HCT116 (cell line): ENCODE measurements around the gene MIEF2. TPM values are rescaled to one million over a fixed set of nuclear protein-coding genes. Genes with fewer than 3 reads are reported as not detected.

Experiments used
- ATAC-seq: fragments of 200-7000 bp; cut with Tn5 transposase; 2 replicates; pipeline ENCODE4 v1.9.1; 2020; ENCODE audit warnings: mild to moderate bottlenecking, moderate library complexity
- BruUV-seq: library from RNA; stranded (reverse); fragments of 400-500 nt; replicated peaks from 2 replicates; lab custom pipeline; 2021; lab: Mats Ljungman, UMichigan
- CTCF ChIA-PET: fragments of 300-600 bp; sonication (Branson Sonifier 250); formaldehyde crosslinking; loops from one replicate; lab custom pipeline; 2021; ENCODE audit warnings: antibody characterized with exemption; lab: Charles Lee
- POLR2A ChIA-PET: fragments of 300-600, 350-600 bp; sonication (Branson Sonifier 250); formaldehyde crosslinking; loops from one replicate; lab custom pipeline; 2021; ENCODE audit warnings: antibody characterized with exemption; lab: Charles Lee
- RAD21 ChIA-PET, 2 experiments: fragments of 300-600 bp; sonication (Branson Sonifier 250); formaldehyde crosslinking; loops; one replicate each; lab custom pipeline; 2023; ENCODE audit warnings: low total read pairs in 2 of 2; ENCODE audit not compliant: uncharacterized antibody in 2 of 2, unreplicated experiment in 2 of 2, low non-redundant PET in 1 of 2; lab: Charles Lee
- DNase-seq: peaks from one replicate; pipeline ENCODE4 v3.0.0-alpha.2; 2010; ENCODE audit warnings: low read depth, low spot score
- H2AFZ ChIP-seq: fragments of 200-600 bp; shearing (Covaris generic), sonication (generic); 2 replicates; pipeline ENCODE4 v1.6.1; 2017; ENCODE audit warnings: low read depth, mixed run types, mixed read lengths, antibody characterized with exemption, low read length; ENCODE audit not compliant: poor library complexity, severe bottlenecking
- H3K27ac ChIP-seq: 2 replicates; pipeline ENCODE4 v1.5.1; 2012; ENCODE audit warnings: low read depth, low read length
- H3K27me3 ChIP-seq: fragments of 200-600 bp; sonication (generic); 2 replicates; pipeline ENCODE4 v1.6.1; 2016; ENCODE audit warnings: mixed run types, low read length, mixed read lengths; ENCODE audit not compliant: insufficient read depth
- H3K36me3 ChIP-seq, 2 experiments: fragments of 200-500 bp in 1 of 2; fragments of 200-600 bp in 1 of 2; sonication (Bioruptor generic) in 1 of 2; sonication (generic) in 1 of 2; 2 replicates each; pipeline versions ENCODE4 v1.5.1 to v1.6.1; 2014 to 2016; ENCODE audit warnings: low read length in 2 of 2, inconsistent platforms in 1 of 2, mixed read lengths in 1 of 2, mixed run types in 1 of 2; ENCODE audit not compliant: insufficient read depth in 2 of 2, control insufficient read depth in 1 of 2
- H3K4me1 ChIP-seq, 2 experiments: fragments of 200-600 bp in 1 of 2; sonication (generic) in 1 of 2; 2 replicates each; pipeline versions ENCODE4 v1.5.1 to v1.6.1; 2012 to 2017; ENCODE audit warnings: low read length in 2 of 2, inconsistent platforms in 1 of 2, mild to moderate bottlenecking in 1 of 2, mixed read lengths in 1 of 2, mixed run types in 1 of 2, moderate library complexity in 1 of 2; ENCODE audit not compliant: insufficient read depth in 2 of 2, control insufficient read depth in 1 of 2
- H3K4me2 ChIP-seq: fragments of 200-600 bp; sonication (generic); 2 replicates; pipeline ENCODE4 v1.6.1; 2017; ENCODE audit warnings: mixed run types, low read length, mixed read lengths
- H3K4me3 ChIP-seq, 2 experiments: fragments of 200-600 bp in 1 of 2; sonication (generic) in 1 of 2; replicated peaks in 1 of 2; 2 replicates each; pipeline ENCODE4 v1.5.1; 2011 to 2016; ENCODE audit warnings: low read length in 2 of 2, control low read depth in 1 of 2, low read depth in 1 of 2, mild to moderate bottlenecking in 1 of 2, mixed read lengths in 1 of 2, mixed run types in 1 of 2
- H3K79me2 ChIP-seq: fragments of 200-600 bp; sonication (generic); 2 replicates; pipeline ENCODE4 v1.6.1; 2017; ENCODE audit warnings: mild to moderate bottlenecking, mixed run types, low read length, moderate library complexity, mixed read lengths; ENCODE audit not compliant: insufficient read depth
- H3K9ac ChIP-seq: fragments of 200-600 bp; sonication (generic); 2 replicates; pipeline ENCODE4 v1.6.1; 2016; ENCODE audit warnings: low read length, mixed read lengths
- H3K9me2 ChIP-seq: fragments of 200-600 bp; sonication (generic), shearing (Covaris generic); 2 replicates; pipeline ENCODE4 v1.6.1; 2017; ENCODE audit warnings: mixed run types, mild to moderate bottlenecking, moderate library complexity; ENCODE audit not compliant: insufficient read depth
- H3K9me3 ChIP-seq, 2 experiments: fragments of 200-500 bp in 1 of 2; fragments of 200-600 bp in 1 of 2; sonication (Bioruptor generic) in 1 of 2; sonication (generic) in 1 of 2; 2 replicates each; pipeline ENCODE4 v1.6.1; 2014 to 2017; ENCODE audit warnings: low read length in 2 of 2, mixed read lengths in 2 of 2, inconsistent platforms in 1 of 2, low read depth in 1 of 2, mild to moderate bottlenecking in 1 of 2, mixed run types in 1 of 2, moderate library complexity in 1 of 2; ENCODE audit not compliant: control insufficient read depth in 1 of 2, insufficient read depth in 1 of 2
- H4K20me1 ChIP-seq: fragments of 200-600 bp; sonication (generic), shearing (Covaris generic); 2 replicates; pipeline ENCODE4 v1.6.1; 2017; ENCODE audit warnings: mixed run types, mild to moderate bottlenecking, moderate library complexity; ENCODE audit not compliant: insufficient read depth
- CTCF ChIP-seq, 3 experiments: fragments of 200-600 bp in 1 of 3; sonication (generic) in 1 of 3; IDR thresholded peaks in 2 of 3; conservative IDR thresholded peaks in 1 of 3; 2 replicates each; pipeline ENCODE4 v1.5.1; 2012 to 2017; ENCODE audit warnings: low read depth in 2 of 3, low read length in 2 of 3, antibody characterized with exemption in 1 of 3, borderline replicate concordance in 1 of 3, control low read depth in 1 of 3, mild to moderate bottlenecking in 1 of 3, mixed read lengths in 1 of 3, mixed run types in 1 of 3, moderate library complexity in 1 of 3; ENCODE audit not compliant: insufficient read depth in 1 of 3
- FOSL1 ChIP-seq: IDR thresholded peaks from 2 replicates; pipeline ENCODE4 v1.6.1; 2012; ENCODE audit warnings: low read depth
- JUND ChIP-seq: IDR thresholded peaks from 2 replicates; pipeline ENCODE4 v1.6.1; 2012
- MAX ChIP-seq: IDR thresholded peaks from 2 replicates; pipeline ENCODE4 v1.6.1; 2012
- POLR2AphosphoS5 ChIP-seq: IDR thresholded peaks from 2 replicates; pipeline ENCODE4 v1.6.1; 2011; ENCODE audit warnings: mild to moderate bottlenecking, low read depth, low read length, moderate library complexity
- SIN3A ChIP-seq: IDR thresholded peaks from 2 replicates; pipeline ENCODE4 v1.6.1; 2012; ENCODE audit warnings: low read depth
- SP1 ChIP-seq: IDR thresholded peaks from 2 replicates; pipeline ENCODE4 v1.6.1; 2012; ENCODE audit warnings: low read depth
- YY1 ChIP-seq: IDR thresholded peaks from 2 replicates; pipeline ENCODE4 v1.6.1; 2011; ENCODE audit warnings: low read length, low read depth, moderate library complexity, mild to moderate bottlenecking; ENCODE audit not compliant: insufficient replicate concordance; ENCODE audit errors: extremely low read depth
- ZFX ChIP-seq: fragments of 450-650 bp; IDR thresholded peaks from 2 replicates; pipeline ENCODE4 v1.6.1; 2017
- intact Hi-C: fragments of 100-400 bp; cut with micrococcal nuclease; formaldehyde crosslinking; loops from 2 replicates; pipeline ENCODE4 v1.10.0; 2022
- total RNA-seq: library from RNA; stranded (reverse); gene quantifications from one replicate; pipeline ENCODE4 v1.2.1, GENCODE V29; 2021; ENCODE audit not compliant: unreplicated experiment

Gene MIEF2
- total RNA-seq, 1 experiment from 2014 or later: 9.3 TPM

- TF ChIP-seq ZFX (peak; percentile 36), YY1 (no peak)
- TF ChIP-seq, all 23 proteins: peak for 1
- no peaks in the 10 kb centered on the region for H4K20me1 ChIP-seq
- intact Hi-C loops: loop anchor here (2.0 to 5.0 kb wide), 2 partner anchors 36 to 51 kb away; partner anchors contain the start of genes LLGL1 and TOP3A
- POLR2A ChIA-PET: interaction anchor here (0.6 kb wide), 1 partner anchor 46 kb away, joined by 3 read pairs; no protein-coding TSS in a partner anchor
- peak overlapping the region; percentile 99 for H3K4me2 ChIP-seq
- peak overlapping the region; percentile 86 for H3K9ac ChIP-seq
- no peak overlapping the region for H2AFZ ChIP-seq
- no peaks in the 10 kb centered on the region for H3K9me2 ChIP-seq
- peaks cover 40% of the 10 kb centered on the region for H3K79me2 ChIP-seq
- peaks cover 33 to 43% of the 10 kb centered on the region in 2 experiments for H3K4me1 ChIP-seq
- RAD21 ChIA-PET: no interaction called here
- no peaks in the 10 kb centered on the region for H3K9me3 ChIP-seq
- no peak for DNase-seq
- peak overlapping the region; percentile 55 to 86 for H3K4me3 ChIP-seq
- BruUV-seq: no TSS peak
- CTCF ChIA-PET: no interaction called here
- no peaks in the 10 kb centered on the region for H3K27me3 ChIP-seq
- ATAC-seq: no peak; the same call in 1 of the 2 replicates
- H3K27ac ChIP-seq: peak overlapping the region; percentile 94
- H3K36me3 ChIP-seq: peaks cover 5 to 8% of the 10 kb centered on the region in 2 experiments; a peak in 3 of 4 replicates
These were observed 669 bp downstream of the MIEF2 start for GRCh38 chr17:18261146-18261515.

GRCh38 chr17:18261659-18262058, 1.2 kb downstream of the MIEF2 start:
- RAD21 ChIA-PET: no interaction called here
- Histone ChIP-seq H3K4me2 (peak overlapping the region; percentile 99), H4K20me1 (no peaks in the 10 kb centered on the region), H3K9me3 (no peaks in the 10 kb centered on the region), H3K4me3 (peak overlapping the region; percentile 55 to 86), H3K36me3 (peaks cover 5 to 8% of the 10 kb centered on the region in 2 experiments; a peak in 3 of 4 replicates), H3K27ac (peak overlapping the region; percentile 94), H3K79me2 (peaks cover 35% of the 10 kb centered on the region), H2AFZ (no peak overlapping the region), H3K9ac (peak overlapping the region; percentile 86), H3K27me3 (no peaks in the 10 kb centered on the region), H3K9me2 (no peaks in the 10 kb centered on the region), H3K4me1 (peaks cover 32 to 41% of the 10 kb centered on the region in 2 experiments)
- no peak for DNase-seq
- CTCF ChIA-PET: no interaction called here
- no peak for TF ChIP-seq POLR2AphosphoS5
- TF ChIP-seq ZFX: no peak
- no peak for TF ChIP-seq SP1
- TF ChIP-seq JUND: no peak
- TF ChIP-seq MAX: no peak
- TF ChIP-seq FOSL1: no peak
- no peak for TF ChIP-seq CTCF (IDR thresholded peaks at IDR 0.05 in 2 of 3, conservative IDR thresholded peaks at IDR 0.05 in 1 of 3; ENCODE audit: borderline replicate concordance in 1 of 3, insufficient read depth in 1 of 3, low read depth in 2 of 3, low read length in 2 of 3)
- TF ChIP-seq SIN3A: no peak
- no peak for TF ChIP-seq YY1
- BruUV-seq: no TSS peak
- POLR2A ChIA-PET: no interaction called here
- intact Hi-C loops: loop anchor here (2.0 to 5.0 kb wide), 2 partner anchors 37 to 51 kb away; partner anchors contain the start of genes LLGL1 and TOP3A
- no peak for ATAC-seq
